Measurements from ENCODE around the gene ANHX. TPM values are rescaled to one million over a fixed set of nuclear protein-coding genes. Genes with fewer than 3 reads are reported as not detected.

ANHX gene
- total and polyA plus RNA-seq, 2 of the 8 experiments (the other 6 are each of a cell fraction or from before 2014, with no cell fraction given): not detected

DNA sequence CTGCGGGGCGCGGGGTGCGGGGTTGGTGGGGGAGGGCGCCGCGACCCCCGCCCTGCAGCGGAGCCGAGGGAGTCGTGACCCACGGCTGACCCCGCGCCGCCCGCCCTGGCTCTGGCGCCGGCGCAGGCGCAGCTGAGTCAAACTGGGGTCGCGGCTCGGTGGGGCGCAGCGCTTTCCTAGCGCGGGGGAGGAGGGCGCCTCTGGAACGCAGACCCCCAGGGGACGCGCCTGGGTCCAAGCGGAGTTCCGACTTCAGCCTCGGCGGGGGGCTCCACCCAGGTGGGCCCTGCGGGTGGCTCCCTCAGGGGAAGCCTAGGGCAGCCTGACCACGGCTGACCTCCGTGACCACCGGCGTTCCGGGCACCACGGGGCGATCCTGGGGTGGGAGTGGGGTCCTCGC lies 467 bp upstream of the ANHX start:
- Histone ChIP-seq H3K79me1 (ENCODE audit: low read depth, low read length) (no peaks in the 10 kb centered on the region), H2BK15ac (ENCODE audit: low read length) (no peak overlapping the region), H3K27ac (ENCODE audit: low read depth, low read length) (no peak overlapping the region), H3K9ac (replicated peaks in 1 of 4; ENCODE audit: extremely low read depth in 1 of 4, low read depth in 3 of 4, low read length in 3 of 4) (no peak overlapping the region), H3K79me2 (ENCODE audit: control insufficient read depth in 1 of 2, insufficient read depth in 2 of 2, low read length in 2 of 2) (no peaks in the 10 kb centered on the region), H3K4me2 (ENCODE audit: insufficient read depth in 1 of 2, low read depth in 2 of 2, low read length in 2 of 2) (no peak overlapping the region), H2BK12ac (ENCODE audit: low read depth, low read length) (no peak overlapping the region), H2BK20ac (ENCODE audit: low read length) (no peak overlapping the region), H2AFZ (ENCODE audit: low read length) (no peak overlapping the region), H3K9me3 (ENCODE audit: insufficient read depth in 2 of 2, low read depth in 1 of 2, low read length in 1 of 2) (peaks cover 69 to 91% of the 10 kb centered on the region in 2 experiments), H4K5ac (ENCODE audit: insufficient read length, low read depth, low read length) (no peak overlapping the region), H2BK120ac (replicated peaks; ENCODE audit: low read depth, low read length) (no peak overlapping the region), H2AK5ac (ENCODE audit: low read depth, low read length) (no peak overlapping the region), H3K14ac (ENCODE audit: insufficient read length) (no peak overlapping the region), H4K8ac (ENCODE audit: extremely low read depth, insufficient read depth, low read length) (no peak overlapping the region), H3K4ac (replicated peaks; ENCODE audit: insufficient read length, low read depth, low read length) (no peak overlapping the region), H4K91ac (replicated peaks; ENCODE audit: insufficient read length, low read length) (no peak overlapping the region), H3K36me3 (ENCODE audit: control insufficient read depth in 2 of 4, insufficient read depth in 4 of 4, low read length in 3 of 4) (no peaks in the 10 kb centered on the region; a peak in 2 of 8 replicates), H2BK5ac (ENCODE audit: low read depth, low read length) (no peak overlapping the region), H3K23ac (ENCODE audit: insufficient read length) (no peak overlapping the region), H3K23me2 (ENCODE audit: low read depth, low read length) (peaks cover under 1% of the 10 kb centered on the region; the same call in 1 of the 2 replicates), H4K20me1 (replicated peaks in 1 of 2; ENCODE audit: control insufficient read depth in 1 of 2, insufficient read depth in 2 of 2, low read length in 2 of 2) (no peaks in the 10 kb centered on the region), H3K18ac (ENCODE audit: extremely low read depth, low read length) (no peak overlapping the region), H3K4me3 (ENCODE audit: extremely low read depth in 1 of 4, insufficient read depth in 2 of 4, low read depth in 3 of 4, low read length in 4 of 4) (no peak overlapping the region), H3K56ac (replicated peaks; ENCODE audit: insufficient read length, low read depth, low read length) (no peak overlapping the region), H3K27me3 (replicated peaks in 1 of 4; ENCODE audit: control insufficient read depth in 3 of 4, extremely low read depth in 1 of 4, insufficient read depth in 3 of 4, low read length in 3 of 4) (no peaks in the 10 kb centered on the region), H3K4me1 (replicated peaks in 1 of 4; ENCODE audit: control insufficient read depth in 3 of 4, insufficient read depth in 4 of 4, low read length in 3 of 4) (no peaks in the 10 kb centered on the region)
- FAIRE-seq (no peak), DNase-seq (ENCODE audit: low read depth in 1 of 2, low spot score in 2 of 2) (no peak)
- TF ChIP-seq RBBP5 (IDR thresholded peaks at IDR 0.05; ENCODE audit: borderline replicate concordance, low read depth, low read length) (no peak), CTBP2 (IDR thresholded peaks at IDR 0.05; ENCODE audit: borderline replicate concordance, insufficient read depth, insufficient read length, low read length) (no peak)
- TF ChIP-seq, protein P1, sequence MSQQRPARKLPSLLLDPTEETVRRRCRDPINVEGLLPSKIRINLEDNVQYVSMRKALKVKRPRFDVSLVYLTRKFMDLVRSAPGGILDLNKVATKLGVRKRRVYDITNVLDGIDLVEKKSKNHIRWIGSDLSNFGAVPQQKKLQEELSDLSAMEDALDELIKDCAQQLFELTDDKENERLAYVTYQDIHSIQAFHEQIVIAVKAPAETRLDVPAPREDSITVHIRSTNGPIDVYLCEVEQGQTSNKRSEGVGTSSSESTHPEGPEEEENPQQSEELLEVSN (IDR thresholded peaks at IDR 0.05): no peak
- CTCF ChIA-PET (ENCODE audit: partially characterized antibody): no interaction called here
- POLR2A ChIA-PET (ENCODE audit: partially characterized antibody): no interaction called here
- WGBS, 2 experiments (ENCODE audit: extremely low coverage in 1 of 2, insufficient coverage in 1 of 2, insufficient read length in 1 of 2, insufficient replicate concordance in 2 of 2, low coverage in 1 of 2, low lambda C conversion rate in 2 of 2, missing lambda C conversion rate in 1 of 2): 100% methylated on average over 1 of the region's 44 CpGs; no CpG with 5 or more reads in 1 of the 2 experiments

Measured in H1 (cell line).